T-helper 1 cell (primary cell): ENCODE measurements around the gene ULBP2.
A peak's percentile ranks its signal among the peaks of the same experiment; 100 is the strongest.
"Not testable (repeated sequence)": the region's sequence is repeated elsewhere in the genome, so short reads cannot be mapped to it uniquely, and the experiment has no call there.

ENCODE experiments used
- DNase-seq, 5 donors: peaks; one replicate each; pipeline ENCODE4 v3.0.0-alpha.2; 2012 to 2020
- total RNA-seq, 4 donors: gene quantifications; one replicate each; lab custom pipeline; 2026; lab: John Stamatoyannopoulos, UW

The ULBP2 gene, protein sequence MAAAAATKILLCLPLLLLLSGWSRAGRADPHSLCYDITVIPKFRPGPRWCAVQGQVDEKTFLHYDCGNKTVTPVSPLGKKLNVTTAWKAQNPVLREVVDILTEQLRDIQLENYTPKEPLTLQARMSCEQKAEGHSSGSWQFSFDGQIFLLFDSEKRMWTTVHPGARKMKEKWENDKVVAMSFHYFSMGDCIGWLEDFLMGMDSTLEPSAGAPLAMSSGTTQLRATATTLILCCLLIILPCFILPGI
- 2.7 to 13.8 (median 10.7) reads per million in 4 donors for total RNA-seq

DNA sequence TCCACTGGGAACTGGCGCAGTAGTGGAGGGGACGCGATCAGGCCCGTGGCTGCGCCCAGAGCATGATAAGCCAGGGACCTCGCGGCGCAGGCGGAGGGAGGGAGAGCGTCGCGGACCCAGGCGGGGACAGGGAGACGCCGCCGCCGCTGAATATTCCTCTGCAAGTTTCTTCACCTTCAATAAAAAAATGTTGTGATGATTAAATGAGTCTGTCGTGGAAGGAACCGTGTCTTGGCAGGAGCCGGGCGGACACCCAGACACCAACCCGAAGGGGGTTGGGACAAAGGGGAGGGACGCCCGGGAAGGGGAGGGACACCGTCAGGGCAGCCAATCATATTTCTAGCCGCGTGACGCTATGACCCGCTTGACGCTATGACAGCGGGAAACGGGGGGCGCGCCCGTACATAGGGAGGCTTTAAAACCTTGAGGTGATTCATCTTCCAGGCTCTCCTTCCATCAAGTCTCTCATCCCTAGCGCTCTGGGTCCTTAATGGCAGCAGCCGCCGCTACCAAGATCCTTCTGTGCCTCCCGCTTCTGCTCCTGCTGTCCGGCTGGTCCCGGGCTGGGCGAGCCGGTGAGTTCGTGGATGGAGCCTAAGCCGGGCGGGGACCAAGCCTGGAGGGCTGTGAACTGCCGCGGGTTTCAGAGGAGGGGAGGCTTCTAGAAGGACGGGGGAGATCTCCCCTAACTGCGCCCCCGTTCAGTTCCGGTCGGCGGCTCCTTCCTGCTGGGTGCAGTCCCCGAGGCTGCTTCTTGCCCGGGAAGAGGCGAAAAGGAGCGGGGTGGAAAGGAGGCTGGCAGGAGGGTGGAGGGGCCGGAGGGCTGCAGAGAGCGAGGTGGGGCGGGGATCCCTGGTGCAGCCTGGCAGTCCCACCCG is at the start of gene ULBP2:
TSS of gene ULBP2 (plus strand) at position 432 of the 878 bp plus-strand sequence. CDS start at position 491, 59 bp downstream.
- peak; percentile 83 to 89 (median 88) for DNase-seq

DNA sequence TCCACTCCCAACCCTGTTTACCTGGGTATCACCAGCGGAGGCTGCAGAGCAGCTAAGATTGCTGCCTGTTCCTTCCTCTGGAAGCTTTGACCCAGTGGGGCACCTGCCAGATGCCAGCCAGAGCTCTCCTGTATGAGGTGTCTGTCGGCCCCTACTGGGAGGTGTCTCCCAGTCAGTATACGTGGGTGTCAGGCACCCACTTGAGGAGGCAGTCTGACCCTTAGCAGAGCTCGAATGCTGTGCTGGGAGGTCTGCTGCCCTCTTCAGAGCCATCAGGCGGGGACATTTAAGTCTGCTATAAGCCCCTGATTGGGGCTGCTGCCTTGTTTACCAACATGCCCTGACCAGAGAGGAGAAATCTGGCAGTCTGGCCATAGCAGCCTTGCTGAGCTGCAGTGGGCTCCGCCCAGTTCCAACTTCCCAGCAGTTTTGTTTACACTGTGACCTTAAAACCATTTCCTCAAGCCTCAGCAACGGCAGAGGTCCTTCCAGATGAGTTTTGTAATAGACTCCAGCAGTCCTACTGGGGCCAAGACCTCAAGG is 46.7 kb upstream of the ULBP2 start:
- DNase-seq: peak in 1 of 5 donors; percentile 8

DNA sequence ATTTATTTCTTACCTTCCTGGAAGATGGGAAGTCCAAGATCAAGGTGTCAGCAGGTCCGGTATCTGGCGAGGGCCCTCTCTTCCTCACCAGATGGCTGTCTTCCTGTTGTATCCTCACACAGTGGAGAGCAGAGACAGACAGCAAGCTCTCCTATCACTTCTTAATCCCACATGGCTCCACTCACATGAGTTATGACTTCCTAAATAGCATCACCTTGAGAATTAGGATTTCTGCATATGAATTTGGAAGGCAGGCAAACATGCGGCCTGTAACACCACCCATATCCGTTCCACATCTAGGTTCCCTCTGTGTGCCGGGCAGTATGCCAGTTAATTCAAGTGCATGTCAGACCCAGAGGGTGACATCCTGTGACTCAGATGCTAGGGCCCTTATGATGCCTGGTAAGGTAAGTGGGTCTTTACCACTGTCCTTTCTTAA is 46.0 kb upstream of the ULBP2 start:
- DNase-seq: peak in 2 of 5 donors; percentile 4 to 57

DNA sequence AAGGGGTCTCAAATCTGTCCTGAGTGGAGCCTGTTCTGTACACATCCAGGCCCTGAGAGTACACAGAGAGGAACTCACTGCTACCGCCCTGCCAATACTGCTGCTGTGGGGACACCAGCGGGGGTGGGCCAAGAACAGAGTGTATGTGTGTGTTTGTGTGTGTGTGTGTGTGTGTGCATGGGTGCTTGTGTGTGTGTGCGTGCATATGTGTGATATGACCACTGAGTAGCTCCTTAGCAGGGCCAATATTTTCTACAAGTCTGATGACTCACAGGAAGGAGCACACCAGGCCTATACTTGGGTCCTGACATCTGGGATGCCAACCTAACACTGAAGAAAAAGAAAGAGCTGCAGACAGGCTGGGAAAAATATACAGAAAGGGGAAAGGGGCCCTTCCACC is 45.3 kb upstream of the ULBP2 start:
- DNase-seq: peak in 1 of 5 donors; percentile 6

DNA sequence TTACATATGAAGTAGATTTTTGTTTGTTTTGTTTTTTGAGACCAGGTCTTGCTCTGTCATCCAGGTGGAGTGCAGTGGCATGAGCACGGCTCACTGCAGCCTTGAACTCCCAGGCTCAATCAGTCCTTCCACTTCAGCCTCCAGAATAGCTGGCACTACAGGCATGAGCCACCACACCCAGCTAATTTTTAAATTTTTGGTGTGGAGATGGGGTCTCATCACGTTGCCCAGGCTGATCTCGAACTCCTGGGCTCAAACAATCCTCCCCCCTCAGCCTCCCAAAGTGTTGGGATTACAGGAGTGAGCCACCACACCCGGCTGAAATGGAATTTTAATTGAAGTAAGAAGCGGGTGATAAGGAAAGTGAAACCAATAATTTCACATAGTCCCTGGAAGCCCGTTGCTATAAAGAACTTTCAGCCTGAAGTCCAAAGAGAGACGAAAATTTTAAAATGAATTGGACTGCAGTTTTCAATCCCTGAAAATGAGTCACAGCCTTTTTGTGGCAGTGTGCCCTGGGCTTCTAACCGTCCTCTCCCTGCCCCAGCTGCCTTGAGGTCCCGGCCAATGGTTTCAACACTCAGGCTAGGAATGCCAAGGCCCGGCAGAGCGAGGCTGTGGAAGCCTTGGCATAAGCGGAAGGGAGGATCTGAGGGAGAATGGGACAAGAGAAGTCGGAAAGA is 44.7 kb upstream of the ULBP2 start:
- no peak for DNase-seq

DNA sequence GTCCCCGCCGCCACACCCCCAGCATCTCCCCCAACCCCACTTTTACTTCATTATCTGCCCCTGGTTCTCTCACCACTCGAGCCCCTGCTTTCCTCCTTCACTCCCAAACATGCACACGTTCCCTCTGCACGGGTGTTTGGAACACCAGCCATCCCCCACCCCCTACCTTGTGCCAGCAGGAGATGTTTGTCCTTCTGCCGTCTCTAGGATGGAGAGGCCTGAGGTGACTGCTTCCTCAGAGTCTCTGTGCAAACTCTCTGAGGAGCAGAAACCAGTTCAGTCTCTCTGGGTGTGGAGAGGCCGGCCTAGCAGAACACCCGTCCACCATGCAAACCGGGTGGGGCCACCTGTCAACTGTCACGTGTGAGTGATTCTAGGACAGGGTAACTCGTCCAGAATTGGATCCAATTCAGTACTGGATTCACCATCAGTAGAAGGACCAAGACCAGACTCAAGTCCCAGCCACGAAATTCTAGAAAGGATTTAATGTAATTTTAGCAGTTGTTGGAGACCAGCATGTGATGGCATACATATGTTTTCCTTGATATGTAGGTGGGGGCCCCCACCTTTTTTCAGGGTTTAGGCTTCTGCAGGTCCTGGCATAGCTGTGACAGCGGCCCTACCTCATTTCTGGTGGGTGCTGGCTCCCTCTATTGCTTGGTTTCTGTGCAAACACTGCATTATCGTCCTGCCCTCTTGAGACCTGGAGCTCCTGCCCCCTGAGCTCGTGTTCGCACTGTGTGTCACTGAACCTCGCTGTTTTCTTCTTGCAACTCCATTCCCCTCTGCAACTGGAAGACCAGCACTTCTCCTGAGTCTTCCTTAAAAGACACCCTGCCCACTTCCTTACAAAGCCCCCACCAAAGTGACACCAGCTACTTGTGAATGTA is 43.7 kb upstream of the ULBP2 start, which contains the start of gene RAET1E:
TSS of gene RAET1E (minus strand) at position 259 of the 890 bp plus-strand sequence. CDS start 7,212 bp downstream, outside the sequence.
- DNase-seq: no peak

DNA sequence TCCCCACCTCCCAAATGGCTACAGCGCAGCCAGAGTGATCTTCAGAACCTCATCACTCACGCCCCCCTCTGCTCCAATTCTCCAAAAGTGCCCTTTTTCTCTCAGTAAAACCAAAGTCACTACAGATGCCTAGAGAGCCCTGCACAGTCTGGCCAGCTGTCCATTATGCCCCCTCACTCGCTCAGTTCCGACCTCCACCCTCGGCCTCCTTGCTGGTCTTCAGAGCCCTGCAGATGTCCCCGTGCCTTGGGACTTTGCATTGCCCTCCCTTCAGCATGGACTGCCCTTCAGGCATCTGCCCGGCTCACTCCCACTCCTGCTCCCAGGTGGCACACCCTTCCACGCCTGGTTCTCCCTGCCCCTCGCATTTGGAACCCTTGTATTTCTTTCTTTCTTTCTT is 42.8 kb upstream of the ULBP2 start:
- DNase-seq: no peak

DNA sequence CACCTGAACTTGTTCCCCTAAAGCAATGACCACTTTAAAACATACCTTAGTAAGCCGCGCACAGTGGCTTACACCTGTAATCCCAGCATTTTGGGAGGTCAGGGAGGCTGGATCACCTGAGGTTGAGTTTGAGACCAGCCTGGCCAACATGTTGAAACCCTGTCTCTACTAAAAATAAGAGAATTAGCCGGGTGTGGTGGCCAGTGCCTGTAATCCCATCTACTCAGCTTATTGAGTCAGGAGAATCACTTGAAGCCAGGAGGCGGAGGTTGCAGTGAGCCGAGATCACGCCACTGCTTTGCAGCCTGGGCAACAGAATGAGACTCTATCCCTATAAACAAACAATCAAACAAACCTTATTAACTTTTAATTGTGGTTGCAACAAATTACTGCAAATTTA is 42.3 kb upstream of the ULBP2 start:
- DNase-seq: no peak

DNA sequence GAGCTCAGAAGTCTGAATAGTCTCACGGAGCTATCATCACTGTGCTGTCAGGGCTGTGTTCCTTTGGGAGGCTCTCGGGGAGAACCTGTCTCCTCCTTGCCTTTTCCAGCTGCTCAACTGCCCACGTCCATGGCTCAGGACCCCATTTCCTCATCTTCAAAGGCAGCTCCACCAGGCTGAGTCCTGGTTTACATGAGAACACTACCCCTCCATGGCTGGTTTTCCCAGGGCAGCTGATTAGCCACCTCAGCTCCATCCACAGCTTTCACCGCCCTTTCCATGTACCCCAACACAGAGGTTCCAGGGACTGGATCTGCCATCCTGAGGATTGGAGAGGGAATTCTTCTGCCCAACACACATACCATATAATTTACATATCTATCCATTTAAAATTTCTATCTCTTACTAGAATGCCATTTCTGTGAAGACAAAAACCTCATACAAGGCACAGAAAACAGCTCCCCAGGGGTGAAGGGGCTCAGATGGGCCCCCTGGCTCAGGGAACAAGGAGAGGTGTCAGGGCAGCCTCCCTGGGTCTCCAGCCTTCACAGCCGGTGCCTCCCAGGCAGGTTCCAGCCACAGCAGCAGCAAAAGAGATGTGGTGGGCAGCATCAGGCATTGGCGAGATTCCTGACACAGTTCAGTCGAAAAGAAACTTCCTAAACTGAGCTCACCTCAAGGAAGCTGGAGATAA is 41.7 kb upstream of the ULBP2 start:
- no peak for DNase-seq

DNA sequence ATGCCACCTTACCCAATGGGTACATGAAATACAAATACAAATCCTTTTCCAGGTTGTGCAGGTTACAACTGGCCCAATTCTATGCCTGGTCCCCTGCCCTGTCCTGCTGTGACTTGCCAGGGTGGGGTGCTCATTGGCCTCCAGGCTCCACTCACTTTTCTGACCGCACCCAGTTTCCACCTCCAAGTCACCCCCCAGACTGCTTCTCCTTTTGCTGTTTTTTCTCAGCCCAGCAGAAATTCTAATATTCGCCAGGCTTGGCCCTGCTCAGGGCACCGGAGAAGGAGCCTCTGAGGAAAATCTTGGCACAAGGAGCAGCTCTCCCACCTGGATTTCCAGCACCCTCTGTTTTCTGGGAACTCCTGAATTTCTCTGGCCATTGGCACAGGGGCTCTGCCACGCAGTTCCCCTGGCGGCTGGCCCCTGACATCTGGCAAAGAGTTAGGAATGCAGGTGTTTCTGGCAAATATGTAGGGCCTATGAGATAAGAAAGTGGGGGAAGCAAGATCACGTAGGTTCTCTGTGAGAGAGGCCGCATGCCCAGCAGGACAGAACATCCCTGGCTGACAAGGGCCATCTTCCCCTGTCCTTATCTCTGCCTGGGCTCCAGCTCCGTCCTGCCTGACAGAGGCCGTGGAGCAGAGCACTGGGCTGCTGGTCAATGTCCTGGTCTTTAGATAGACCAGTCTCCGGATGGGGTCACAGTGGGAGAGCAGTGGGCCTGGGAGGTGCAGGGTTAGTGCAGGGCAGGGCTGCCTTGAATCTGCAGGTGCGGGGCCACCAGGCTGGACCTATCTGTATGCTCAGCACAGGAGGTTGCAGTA is 41.0 kb upstream of the ULBP2 start:
- DNase-seq: no peak

DNA sequence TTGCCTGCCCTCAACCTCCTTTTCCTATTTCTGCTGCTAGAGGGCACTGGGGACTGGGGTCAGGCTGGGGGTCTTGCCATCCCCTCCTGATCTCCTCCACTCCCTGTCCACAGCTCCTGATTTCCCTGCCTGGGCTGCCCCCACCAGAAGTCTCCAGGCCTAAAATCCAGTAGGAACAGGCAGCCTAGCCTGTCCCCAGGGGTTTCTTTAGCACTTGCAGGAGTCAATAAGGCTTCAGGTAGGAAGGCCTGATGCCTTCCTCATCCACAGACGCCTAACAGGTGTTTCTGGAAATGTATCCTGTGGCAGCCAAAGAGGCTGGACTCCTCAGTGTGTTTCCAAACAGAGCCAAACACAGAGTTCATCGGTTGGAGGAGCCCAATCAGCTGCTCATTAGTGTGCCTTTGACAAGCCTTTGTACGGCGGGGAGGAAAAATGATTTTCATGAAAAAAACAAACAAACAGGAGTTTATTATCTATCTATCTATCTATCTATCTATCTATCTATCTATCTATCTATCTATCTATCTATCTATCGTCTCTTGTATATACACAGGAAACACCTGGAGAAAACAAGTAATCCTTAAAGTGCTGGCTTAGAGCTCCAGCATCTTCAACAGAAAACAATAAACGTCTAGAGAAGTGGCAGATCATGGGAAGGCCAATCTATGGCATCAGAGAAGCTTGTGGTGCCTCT is 40.2 kb upstream of the ULBP2 start:
- no peak for DNase-seq

DNA sequence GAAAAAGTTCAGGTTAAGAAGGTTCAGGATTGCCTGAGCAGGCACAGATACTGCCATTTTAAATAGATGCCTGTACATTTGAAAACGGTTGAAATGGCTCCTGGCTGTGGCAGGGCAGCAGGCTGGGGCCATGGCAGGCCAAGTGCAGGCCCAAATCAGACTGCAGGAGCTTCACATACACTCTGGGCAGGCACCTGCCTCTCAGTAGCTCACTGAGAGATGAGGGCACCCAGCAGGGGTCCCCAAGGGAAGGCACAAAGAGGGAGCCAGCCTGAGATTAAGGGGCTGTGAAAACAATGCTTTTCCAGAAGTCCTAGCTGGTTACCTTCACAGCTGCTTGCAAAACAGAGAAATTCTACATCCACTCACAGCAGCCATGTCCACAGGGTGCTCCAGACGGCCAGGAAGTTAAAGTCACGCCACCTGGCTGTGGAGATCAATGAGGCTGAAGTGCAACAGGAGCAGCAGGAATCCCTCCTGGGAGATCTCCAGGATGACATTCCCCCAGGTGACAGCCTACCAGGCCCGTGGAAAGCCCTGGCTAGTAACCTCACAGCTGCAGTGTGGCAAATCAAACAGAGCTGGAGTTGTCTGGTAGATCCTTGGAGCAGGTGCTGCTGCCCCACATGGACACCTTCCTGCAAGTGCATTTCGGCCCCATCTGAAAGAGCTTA is 37.7 kb upstream of the ULBP2 start:
- no peak for DNase-seq

DNA sequence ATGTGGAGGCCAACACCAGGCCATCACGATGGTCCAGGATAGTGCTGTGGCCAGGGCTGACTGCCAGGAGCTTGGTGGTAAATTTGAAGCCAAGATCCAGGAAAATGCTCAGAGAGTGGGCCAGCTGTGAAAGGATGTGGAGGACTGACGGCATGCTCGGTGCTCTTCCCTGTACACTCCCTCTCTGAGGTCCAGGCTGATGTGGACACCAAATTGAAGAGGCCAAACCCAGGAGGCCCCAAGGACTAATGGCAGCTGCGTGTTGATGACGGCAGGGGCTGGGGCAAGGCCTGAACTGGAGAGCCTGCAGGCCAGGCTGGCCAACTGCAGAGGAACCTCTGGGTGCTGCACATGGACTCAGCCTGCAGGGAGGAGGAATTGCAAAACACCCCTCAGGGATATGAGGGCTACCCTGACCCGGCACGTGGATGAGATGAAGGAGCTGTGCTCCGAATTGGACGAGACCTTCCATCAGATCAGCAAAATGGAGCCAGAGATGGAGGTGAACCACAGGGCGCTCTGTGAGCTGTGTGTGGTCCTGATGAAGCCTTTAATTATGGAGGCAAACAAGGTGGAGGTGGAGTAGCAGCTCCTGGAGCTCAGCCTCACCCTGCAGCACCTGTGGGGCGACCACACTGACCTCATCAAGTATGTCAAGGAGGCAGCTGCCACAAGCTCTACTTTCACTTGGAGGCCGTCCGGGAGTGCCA is 37.0 kb upstream of the ULBP2 start:
- no peak for DNase-seq

DNA sequence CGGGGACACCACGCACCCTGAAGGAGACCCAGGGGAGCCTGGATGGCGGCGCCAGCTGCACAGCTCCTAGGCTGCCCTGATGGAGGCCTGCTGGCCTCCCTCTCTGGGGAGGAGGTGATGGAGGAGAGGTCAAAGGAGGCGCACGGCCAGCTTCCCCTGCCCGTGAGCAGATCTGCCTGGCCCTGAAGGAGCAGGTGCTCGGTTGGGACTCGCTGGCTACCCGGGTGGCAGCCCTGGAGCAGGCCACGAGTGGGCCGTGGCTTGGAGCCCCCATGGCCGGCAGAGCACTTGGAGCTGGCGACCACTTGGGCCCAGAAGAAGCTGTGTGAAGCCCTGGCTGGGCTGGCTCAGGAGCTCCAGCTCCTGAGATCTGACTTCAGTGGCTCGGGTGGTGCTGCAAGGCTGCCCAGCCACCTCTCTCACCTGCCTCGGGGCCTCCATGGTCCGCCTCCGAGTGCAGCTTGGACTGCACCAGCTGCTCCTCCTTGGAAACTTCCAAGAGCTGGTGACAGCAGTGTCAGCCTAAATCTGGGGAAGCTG is 36.4 kb upstream of the ULBP2 start:
- no peak for DNase-seq

DNA sequence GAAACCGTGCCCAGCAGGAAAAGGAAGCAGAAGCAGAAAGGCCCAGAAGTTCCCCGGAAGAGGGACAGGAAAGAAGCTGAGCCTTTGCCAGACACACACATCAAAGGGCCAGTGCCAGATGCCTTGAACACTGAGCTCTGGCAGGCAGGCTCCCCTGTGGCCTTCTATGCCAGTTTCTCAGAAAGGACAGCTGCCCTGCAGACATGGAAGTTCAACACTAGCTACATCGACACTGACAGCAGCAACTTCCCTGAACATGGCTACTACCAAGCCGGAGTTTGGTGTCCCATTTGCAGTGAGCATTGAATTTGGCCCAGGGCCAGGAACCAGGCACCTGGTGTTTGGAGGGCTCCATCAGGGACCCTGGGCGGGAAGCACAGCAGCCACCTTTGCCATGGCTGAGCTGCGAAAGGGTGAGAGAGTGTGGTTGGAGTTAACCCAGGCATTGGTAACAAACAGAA is 35.9 kb upstream of the ULBP2 start:
- no peak for DNase-seq

DNA sequence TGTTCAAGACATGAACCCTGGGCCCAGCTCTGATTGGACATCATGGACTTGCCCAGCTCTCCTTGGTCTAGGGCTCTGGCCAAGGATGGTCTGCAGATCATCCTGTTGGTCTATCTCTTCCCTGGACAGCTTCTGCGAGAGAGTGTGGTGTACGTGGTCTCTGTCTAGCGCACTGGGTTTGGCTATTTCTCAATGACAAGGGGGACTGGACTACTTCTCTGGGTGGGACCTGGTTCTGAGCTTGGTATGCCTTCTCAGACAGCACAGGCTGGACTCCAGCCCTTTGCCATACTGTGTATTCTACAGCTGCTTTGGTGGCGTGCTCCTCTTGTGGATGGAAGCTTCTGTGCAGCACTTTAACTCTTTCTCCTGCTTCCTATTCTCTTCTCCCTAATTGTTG is 35.4 kb upstream of the ULBP2 start:
- DNase-seq: no peak

DNA sequence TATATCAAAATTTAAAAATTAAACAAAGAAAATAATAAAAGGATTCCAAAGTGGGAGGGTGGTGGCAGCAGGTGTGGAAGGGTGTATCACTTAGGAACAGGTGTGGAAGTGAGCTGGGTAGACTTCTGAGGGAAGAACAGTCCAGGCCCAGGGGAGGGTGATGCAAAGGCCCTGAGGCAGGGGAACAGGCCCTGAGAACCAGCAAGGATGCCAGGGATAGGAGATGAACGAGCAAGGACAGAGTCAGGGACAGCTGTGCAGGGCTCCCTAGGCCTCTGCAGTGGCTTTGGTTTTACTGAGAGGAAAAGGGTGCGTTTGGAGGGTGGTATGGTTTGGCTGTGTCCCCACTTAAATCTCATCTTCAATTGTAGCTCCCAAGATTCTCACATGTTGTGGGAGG is 34.5 kb upstream of the ULBP2 start:
- no peak for DNase-seq

DNA sequence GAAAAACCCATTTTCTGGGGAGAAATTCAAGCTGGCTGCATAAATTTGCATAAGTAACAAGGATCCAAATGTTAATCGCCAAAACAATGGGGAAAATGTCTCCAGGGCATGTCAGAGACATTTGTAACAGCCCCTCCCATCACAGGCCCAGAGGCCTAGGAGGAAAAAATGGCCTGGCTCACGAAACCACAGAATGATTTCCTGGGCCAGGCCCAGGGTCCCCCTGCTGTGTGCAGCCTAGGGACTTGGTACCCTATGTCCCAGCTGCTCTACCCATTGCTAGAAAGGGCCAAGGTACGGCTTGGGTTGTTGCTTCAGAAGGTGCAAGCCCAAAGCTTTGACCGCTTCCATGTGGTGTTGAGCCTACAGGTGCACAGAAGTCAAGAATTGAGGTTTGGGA is 33.3 kb upstream of the ULBP2 start:
- not testable (repeated sequence) for DNase-seq
